Measurements from ENCODE around the gene PFKP.

- no peak for TF ChIP-seq CTCF (IDR thresholded peaks at IDR 0.05)
- TF ChIP-seq POLR2A (IDR thresholded peaks at IDR 0.05), result no peak
- no peak for TF ChIP-seq POLR2AphosphoS5 (IDR thresholded peaks at IDR 0.05; ENCODE audit: insufficient read depth in 1 of 2, low read depth in 1 of 2)
These were observed 49.3 kb downstream of the PFKP start for GRCh38 chr10:3116508-3117100.
